ENCODE measurements around the gene ZBTB7B.

ZBTB7B gene

GRCh38 chr1:154961207-154962155 is 41.1 kb upstream of the ZBTB7B start, which contains the start of gene PYGO2:
Gene PYGO2, minus strand, starts transcription at chr1:154961782. Its CDS starts 206 bp downstream, at chr1:154961576.
- peaks cover 31% of the 10 kb centered on the region for H3K79me2 ChIP-seq (ENCODE audit: low read length)
- peak within 1 kb of the TSS; percentile 92 for H3K4me3 ChIP-seq (ENCODE audit: low read length)
- H3K36me3 ChIP-seq (replicated peaks; ENCODE audit: low read depth, low read length), result peaks cover 26% of the 10 kb centered on the region
- H3K27ac ChIP-seq (ENCODE audit: low read length), result peak within 1 kb of the TSS; percentile 73
- no peaks in the 10 kb centered on the region for H3K27me3 ChIP-seq (ENCODE audit: low read depth, low read length)
- TF ChIP-seq EZH2phosphoT487 (IDR thresholded peaks at IDR 0.05; ENCODE audit: low read depth), result no peak
- peak; percentile 84 for TF ChIP-seq CTCF (IDR thresholded peaks at IDR 0.05; ENCODE audit: low read depth, low read length)
- H2AFZ ChIP-seq (ENCODE audit: low read depth, low read length), result peak within 1 kb of the TSS; percentile 71
- H3K9ac ChIP-seq (ENCODE audit: low read length), result peak within 1 kb of the TSS; percentile 96
- H3K4me2 ChIP-seq (ENCODE audit: low read length), result peak within 1 kb of the TSS; percentile 95
- no peaks in the 10 kb centered on the region for H3K9me3 ChIP-seq (ENCODE audit: insufficient read depth, low read length)
- H3K4me1 ChIP-seq (ENCODE audit: low read length), result peaks cover 30% of the 10 kb centered on the region
- peaks cover 7% of the 10 kb centered on the region; the same call in 1 of the 2 replicates for H4K20me1 ChIP-seq (ENCODE audit: insufficient read depth, low read length)

DNA sequence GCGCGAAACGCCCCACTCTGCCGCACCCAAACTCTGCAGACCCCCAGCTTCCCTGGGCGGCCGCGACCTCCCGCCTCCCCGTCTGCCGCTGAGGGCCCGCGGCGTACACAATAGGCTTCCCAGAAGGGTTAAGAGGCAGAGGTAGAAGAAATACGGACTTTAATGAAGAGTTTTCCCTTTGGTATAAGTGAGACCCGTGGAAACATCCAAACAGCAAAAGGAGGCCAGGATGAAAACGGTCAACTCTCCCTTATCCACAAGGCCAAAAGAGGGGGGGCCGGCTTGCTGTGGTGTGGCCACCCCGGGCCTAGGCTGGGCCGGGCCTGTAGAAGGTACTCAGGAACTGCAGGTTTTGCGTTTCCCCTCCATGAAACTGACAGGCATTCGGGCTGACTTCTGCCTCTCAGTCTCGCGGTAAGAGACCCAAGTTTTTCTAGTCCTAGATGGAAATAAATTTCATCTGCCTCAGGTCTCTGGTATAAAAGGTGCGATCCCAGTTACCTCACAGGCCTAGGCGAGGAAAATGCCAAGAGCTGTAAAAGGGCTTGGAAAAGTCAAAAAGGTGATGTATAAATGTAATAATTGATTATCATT is 40.3 kb upstream of the ZBTB7B start:
- no peaks in the 10 kb centered on the region for H3K27me3 ChIP-seq (ENCODE audit: low read depth, low read length)
- H3K4me1 ChIP-seq (ENCODE audit: low read length), result peaks cover 28% of the 10 kb centered on the region
- peak overlapping the region; percentile 67; the same call in 1 of the 2 replicates for H2AFZ ChIP-seq (ENCODE audit: low read depth, low read length)
- H3K9ac ChIP-seq (ENCODE audit: low read length), result peak overlapping the region; percentile 96
- peaks cover 31% of the 10 kb centered on the region for H3K79me2 ChIP-seq (ENCODE audit: low read length)
- no peaks in the 10 kb centered on the region for H3K9me3 ChIP-seq (ENCODE audit: insufficient read depth, low read length)
- H3K4me2 ChIP-seq (ENCODE audit: low read length), result peak overlapping the region; percentile 95
- peak overlapping the region; percentile 73 for H3K27ac ChIP-seq (ENCODE audit: low read length)
- peaks cover 28% of the 10 kb centered on the region for H3K36me3 ChIP-seq (replicated peaks; ENCODE audit: low read depth, low read length)
- peaks cover 7% of the 10 kb centered on the region; the same call in 1 of the 2 replicates for H4K20me1 ChIP-seq (ENCODE audit: insufficient read depth, low read length)
- TF ChIP-seq CTCF (IDR thresholded peaks at IDR 0.05; ENCODE audit: low read depth, low read length) (no peak), EZH2phosphoT487 (IDR thresholded peaks at IDR 0.05; ENCODE audit: low read depth) (no peak)
- H3K4me3 ChIP-seq (ENCODE audit: low read length), result peak overlapping the region; percentile 92

GRCh38 chr1:154962795-154963330 is 39.7 kb upstream of the ZBTB7B start:
- peaks cover 31% of the 10 kb centered on the region for H3K79me2 ChIP-seq (ENCODE audit: low read length)
- H3K4me3 ChIP-seq (ENCODE audit: low read length), result peak overlapping the region; percentile 92
- peak overlapping the region; percentile 95 for H3K4me2 ChIP-seq (ENCODE audit: low read length)
- TF ChIP-seq CTCF (IDR thresholded peaks at IDR 0.05; ENCODE audit: low read depth, low read length) (no peak), EZH2phosphoT487 (IDR thresholded peaks at IDR 0.05; ENCODE audit: low read depth) (no peak)
- peaks cover 7% of the 10 kb centered on the region; the same call in 1 of the 2 replicates for H4K20me1 ChIP-seq (ENCODE audit: insufficient read depth, low read length)
- H3K36me3 ChIP-seq (replicated peaks; ENCODE audit: low read depth, low read length), result peaks cover 33% of the 10 kb centered on the region
- peaks cover 22% of the 10 kb centered on the region for H3K4me1 ChIP-seq (ENCODE audit: low read length)
- H3K9ac ChIP-seq (ENCODE audit: low read length), result peak overlapping the region; percentile 96
- H2AFZ ChIP-seq (ENCODE audit: low read depth, low read length), result no peak overlapping the region
- H3K27me3 ChIP-seq (ENCODE audit: low read depth, low read length), result no peaks in the 10 kb centered on the region
- H3K27ac ChIP-seq (ENCODE audit: low read length), result peak overlapping the region; percentile 73; the same call in 1 of the 2 replicates
- no peaks in the 10 kb centered on the region for H3K9me3 ChIP-seq (ENCODE audit: insufficient read depth, low read length)
